ENCODE results near the gene SIX6.
A peak's percentile ranks its signal among the peaks of the same experiment; 100 is the strongest.

The SIX6 gene

GRCh38 chr14:60537663-60538062 lies 28.7 kb downstream of the SIX6 start:
- H3K9ac ChIP-seq (ENCODE audit: low read length) = no peak overlapping the region
- H3K4me2 ChIP-seq (ENCODE audit: low read length) = no peak overlapping the region
- H2AFZ ChIP-seq (ENCODE audit: low read depth, low read length) = no peak overlapping the region
- H3K9me3 ChIP-seq (ENCODE audit: insufficient read depth, low read length) = no peaks in the 10 kb centered on the region
- no peaks in the 10 kb centered on the region for H3K4me1 ChIP-seq (ENCODE audit: low read length)
- peaks cover 20% of the 10 kb centered on the region; the same call in 1 of the 2 replicates for H3K27me3 ChIP-seq (ENCODE audit: low read depth, low read length)
- H3K36me3 ChIP-seq (replicated peaks; ENCODE audit: low read depth, low read length) = no peaks in the 10 kb centered on the region
- no peak overlapping the region for H3K4me3 ChIP-seq (ENCODE audit: low read length)
- no peak overlapping the region for H3K27ac ChIP-seq (ENCODE audit: low read length)
- H3K79me2 ChIP-seq (ENCODE audit: low read length) = no peaks in the 10 kb centered on the region
- TF ChIP-seq, protein P1, sequence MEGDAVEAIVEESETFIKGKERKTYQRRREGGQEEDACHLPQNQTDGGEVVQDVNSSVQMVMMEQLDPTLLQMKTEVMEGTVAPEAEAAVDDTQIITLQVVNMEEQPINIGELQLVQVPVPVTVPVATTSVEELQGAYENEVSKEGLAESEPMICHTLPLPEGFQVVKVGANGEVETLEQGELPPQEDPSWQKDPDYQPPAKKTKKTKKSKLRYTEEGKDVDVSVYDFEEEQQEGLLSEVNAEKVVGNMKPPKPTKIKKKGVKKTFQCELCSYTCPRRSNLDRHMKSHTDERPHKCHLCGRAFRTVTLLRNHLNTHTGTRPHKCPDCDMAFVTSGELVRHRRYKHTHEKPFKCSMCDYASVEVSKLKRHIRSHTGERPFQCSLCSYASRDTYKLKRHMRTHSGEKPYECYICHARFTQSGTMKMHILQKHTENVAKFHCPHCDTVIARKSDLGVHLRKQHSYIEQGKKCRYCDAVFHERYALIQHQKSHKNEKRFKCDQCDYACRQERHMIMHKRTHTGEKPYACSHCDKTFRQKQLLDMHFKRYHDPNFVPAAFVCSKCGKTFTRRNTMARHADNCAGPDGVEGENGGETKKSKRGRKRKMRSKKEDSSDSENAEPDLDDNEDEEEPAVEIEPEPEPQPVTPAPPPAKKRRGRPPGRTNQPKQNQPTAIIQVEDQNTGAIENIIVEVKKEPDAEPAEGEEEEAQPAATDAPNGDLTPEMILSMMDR (IDR thresholded peaks at IDR 0.05; ENCODE audit: low read depth, low read length) = no peak
- no peak for TF ChIP-seq EZH2phosphoT487 (IDR thresholded peaks at IDR 0.05; ENCODE audit: low read depth)
- H4K20me1 ChIP-seq (ENCODE audit: insufficient read depth, low read length) = no peaks in the 10 kb centered on the region

DNA sequence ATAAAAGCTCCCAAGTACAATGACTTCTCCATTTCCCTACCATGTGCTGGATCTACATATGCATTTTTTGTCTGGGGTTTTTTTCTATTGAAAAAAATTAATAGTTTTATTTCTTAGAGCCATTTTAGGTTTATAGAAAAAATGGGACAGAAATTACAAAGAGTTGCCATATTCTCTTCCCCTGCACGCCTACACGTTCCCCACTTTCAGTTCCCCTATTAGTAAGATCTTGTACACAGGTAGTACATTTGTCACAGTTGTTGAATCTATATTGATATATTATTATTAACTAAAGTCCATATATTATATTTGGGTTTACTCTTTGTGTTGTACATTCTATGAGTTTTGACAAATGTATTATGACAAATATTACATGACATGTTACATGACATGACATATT lies 35.7 kb downstream of the SIX6 start:
- H3K27ac ChIP-seq (ENCODE audit: low read length) = no peak overlapping the region
- H3K4me1 ChIP-seq (ENCODE audit: low read length) = peaks cover 3% of the 10 kb centered on the region; the same call in 1 of the 2 replicates
- TF ChIP-seq EZH2phosphoT487 (IDR thresholded peaks at IDR 0.05; ENCODE audit: low read depth) = no peak
- TF ChIP-seq, protein P1 (IDR thresholded peaks at IDR 0.05; ENCODE audit: low read depth, low read length) = no peak
- no peak overlapping the region for H3K4me2 ChIP-seq (ENCODE audit: low read length)
- H3K79me2 ChIP-seq (ENCODE audit: low read length) = no peaks in the 10 kb centered on the region
- no peak overlapping the region for H2AFZ ChIP-seq (ENCODE audit: low read depth, low read length)
- H3K9ac ChIP-seq (ENCODE audit: low read length) = no peak overlapping the region
- no peak overlapping the region for H3K4me3 ChIP-seq (ENCODE audit: low read length)
- H3K27me3 ChIP-seq (ENCODE audit: low read depth, low read length) = peaks cover 22% of the 10 kb centered on the region; the same call in 1 of the 2 replicates
- H3K36me3 ChIP-seq (replicated peaks; ENCODE audit: low read depth, low read length) = no peaks in the 10 kb centered on the region
- H3K9me3 ChIP-seq (ENCODE audit: insufficient read depth, low read length) = 0 out of 2 replicates have a peak, but pooled peaks cover 9% of the 10 kb centered on the region
- H4K20me1 ChIP-seq (ENCODE audit: insufficient read depth, low read length) = no peaks in the 10 kb centered on the region

GRCh38 chr14:60553808-60554207 lies 44.9 kb downstream of the SIX6 start:
- Histone ChIP-seq H3K4me2 (ENCODE audit: low read length) (no peak overlapping the region), H2AFZ (ENCODE audit: low read depth, low read length) (no peak overlapping the region), H3K9ac (ENCODE audit: low read length) (no peak overlapping the region), H3K36me3 (replicated peaks; ENCODE audit: low read depth, low read length) (no peaks in the 10 kb centered on the region), H3K9me3 (ENCODE audit: insufficient read depth, low read length) (no peaks in the 10 kb centered on the region), H3K27ac (ENCODE audit: low read length) (no peak overlapping the region), H4K20me1 (ENCODE audit: insufficient read depth, low read length) (no peaks in the 10 kb centered on the region), H3K4me3 (ENCODE audit: low read length) (no peak overlapping the region), H3K79me2 (ENCODE audit: low read length) (no peaks in the 10 kb centered on the region), H3K4me1 (ENCODE audit: low read length) (peaks cover 6% of the 10 kb centered on the region; the same call in 1 of the 2 replicates), H3K27me3 (ENCODE audit: low read depth, low read length) (peaks cover 9% of the 10 kb centered on the region)
- no peak for TF ChIP-seq EZH2phosphoT487 (IDR thresholded peaks at IDR 0.05; ENCODE audit: low read depth)

DNA sequence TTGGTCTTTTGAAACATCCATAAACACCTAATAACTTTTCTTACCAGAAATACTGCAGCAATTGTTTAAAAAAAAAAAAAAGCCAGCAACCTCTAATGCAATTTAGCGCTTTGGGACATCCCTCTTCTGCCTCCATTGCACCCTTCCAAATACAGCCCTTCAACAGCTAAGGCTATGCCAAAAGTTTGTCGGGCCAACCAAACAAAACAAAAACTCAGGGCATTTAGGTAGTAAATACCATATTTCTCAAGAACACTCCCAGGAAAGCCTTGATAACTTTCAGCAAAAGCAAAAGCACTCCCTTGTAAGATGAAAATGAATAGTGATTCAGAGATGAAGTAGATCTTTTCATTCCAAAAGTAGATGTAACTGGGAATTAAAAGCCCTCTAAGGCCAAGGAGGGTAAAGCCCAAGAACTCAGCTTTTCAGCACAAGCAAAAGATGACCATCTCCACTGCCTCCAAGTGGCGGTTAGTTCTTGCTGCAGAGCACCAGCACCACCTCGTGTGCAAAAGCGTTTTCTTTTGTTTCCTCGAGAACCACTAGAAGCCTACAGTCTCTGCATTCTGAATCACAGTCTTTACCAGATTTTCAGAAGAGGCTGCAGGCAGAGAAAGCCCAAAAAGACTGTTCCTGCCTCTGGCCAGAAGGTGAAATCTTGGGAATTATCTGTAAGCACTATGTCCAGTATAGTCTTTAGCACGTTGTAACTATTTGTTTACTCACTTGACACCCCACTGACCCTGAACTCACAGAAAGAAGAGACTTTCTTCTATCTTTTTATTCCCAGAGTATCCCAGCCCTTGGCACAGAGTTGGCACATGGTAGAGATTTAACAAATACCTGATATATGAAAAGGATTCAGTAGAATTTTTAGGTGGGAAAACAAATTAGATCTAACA lies 53.1 kb downstream of the SIX6 start:
- Histone ChIP-seq H2AFZ (ENCODE audit: low read depth, low read length) (no peak overlapping the region), H3K4me1 (ENCODE audit: low read length) (peaks cover 12% of the 10 kb centered on the region), H4K20me1 (ENCODE audit: insufficient read depth, low read length) (no peaks in the 10 kb centered on the region), H3K4me3 (ENCODE audit: low read length) (no peak overlapping the region), H3K9me3 (ENCODE audit: insufficient read depth, low read length) (no peaks in the 10 kb centered on the region), H3K4me2 (ENCODE audit: low read length) (no peak overlapping the region), H3K27me3 (ENCODE audit: low read depth, low read length) (no peaks in the 10 kb centered on the region; the same call in 1 of the 2 replicates), H3K27ac (ENCODE audit: low read length) (no peak overlapping the region), H3K79me2 (ENCODE audit: low read length) (no peaks in the 10 kb centered on the region), H3K36me3 (replicated peaks; ENCODE audit: low read depth, low read length) (no peaks in the 10 kb centered on the region), H3K9ac (ENCODE audit: low read length) (no peak overlapping the region)
- no peak for TF ChIP-seq EZH2phosphoT487 (IDR thresholded peaks at IDR 0.05; ENCODE audit: low read depth)
- TF ChIP-seq, protein P1 (IDR thresholded peaks at IDR 0.05; ENCODE audit: low read depth, low read length) = peak; percentile 89
